Measurements from ENCODE around the gene PSMD14. TPM values are rescaled to one million over a fixed set of nuclear protein-coding genes. Genes with fewer than 3 reads are reported as not detected.
"Not testable (repeated sequence)": the region's sequence is repeated elsewhere in the genome, so short reads cannot be mapped to it uniquely, and the experiment has no call there.

Gene PSMD14
- total RNA-seq, 1 donor from 2014 or later = 46.9 TPM

- H3K27ac Mint-ChIP-seq = no peak overlapping the region
- no peak for TF ChIP-seq CTCF (IDR thresholded peaks at IDR 0.05; ENCODE audit: unreplicated experiment)
- no peak for DNase-seq (ENCODE audit: low spot score in 2 of 2, unreplicated experiment in 2 of 2)
- H3K9me3 Mint-ChIP-seq = no peaks in the 10 kb centered on the region
- peaks cover 15% of the 10 kb centered on the region for H3K36me3 Mint-ChIP-seq
- H3K4me3 Mint-ChIP-seq = no peak overlapping the region
- no peaks in the 10 kb centered on the region for H3K4me1 Mint-ChIP-seq
- H3K27me3 Mint-ChIP-seq (ENCODE audit: low read depth) = no peaks in the 10 kb centered on the region
Observed at GRCh38 chr2:161335626-161336025, 27.4 kb downstream of the PSMD14 start.

DNA sequence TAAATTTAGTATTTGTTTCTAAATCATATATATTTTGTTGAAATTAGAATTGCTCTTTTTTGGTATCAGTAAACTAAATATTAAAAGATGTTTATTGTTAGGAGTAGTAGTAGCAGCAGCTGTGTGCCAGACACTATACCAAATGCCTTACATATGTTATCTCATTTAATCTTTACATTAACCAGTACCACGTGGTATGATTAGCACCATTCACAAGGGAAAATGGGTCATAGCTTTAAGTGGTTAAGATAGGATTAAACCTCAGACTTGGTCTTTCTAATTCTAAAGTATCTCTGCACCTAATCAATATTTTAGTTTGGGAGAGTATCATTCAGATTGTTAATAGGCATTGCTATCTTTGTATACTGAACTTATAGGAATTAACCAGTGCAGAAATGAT, 29.0 kb downstream of the PSMD14 start:
- Mint-ChIP-seq H3K36me3 (peaks cover 21% of the 10 kb centered on the region), H3K4me1 (no peaks in the 10 kb centered on the region), H3K9me3 (peaks cover 5% of the 10 kb centered on the region), H3K27me3 (ENCODE audit: low read depth) (no peaks in the 10 kb centered on the region), H3K27ac (no peak overlapping the region), H3K4me3 (no peak overlapping the region)
- DNase-seq (ENCODE audit: low spot score in 2 of 2, unreplicated experiment in 2 of 2) = no peak
- no peak for TF ChIP-seq CTCF (IDR thresholded peaks at IDR 0.05; ENCODE audit: unreplicated experiment)

GRCh38 chr2:161339532-161339931, 31.3 kb downstream of the PSMD14 start:
- H3K9me3 Mint-ChIP-seq = peaks cover 15% of the 10 kb centered on the region
- not testable (repeated sequence) for H3K4me3 Mint-ChIP-seq; DNase-seq (ENCODE audit: low spot score in 2 of 2, unreplicated experiment in 2 of 2); H3K27ac Mint-ChIP-seq; H3K4me1 Mint-ChIP-seq; H3K27me3 Mint-ChIP-seq (ENCODE audit: low read depth)
- peaks cover 28% of the 10 kb centered on the region for H3K36me3 Mint-ChIP-seq

GRCh38 chr2:161340930-161341413, 32.7 kb downstream of the PSMD14 start:
- DNase-seq (ENCODE audit: low spot score in 2 of 2, unreplicated experiment in 2 of 2); H3K27ac Mint-ChIP-seq; H3K4me1 Mint-ChIP-seq; H3K27me3 Mint-ChIP-seq (ENCODE audit: low read depth); H3K4me3 Mint-ChIP-seq: not testable (repeated sequence)
- peaks cover 19% of the 10 kb centered on the region for H3K9me3 Mint-ChIP-seq
- peaks cover 35% of the 10 kb centered on the region for H3K36me3 Mint-ChIP-seq

- no peak for TF ChIP-seq CTCF (IDR thresholded peaks at IDR 0.05; ENCODE audit: unreplicated experiment)
- H3K36me3 Mint-ChIP-seq = peaks cover 38% of the 10 kb centered on the region
Observed at GRCh38 chr2:161343235-161343634, 35.0 kb downstream of the PSMD14 start.

DNA sequence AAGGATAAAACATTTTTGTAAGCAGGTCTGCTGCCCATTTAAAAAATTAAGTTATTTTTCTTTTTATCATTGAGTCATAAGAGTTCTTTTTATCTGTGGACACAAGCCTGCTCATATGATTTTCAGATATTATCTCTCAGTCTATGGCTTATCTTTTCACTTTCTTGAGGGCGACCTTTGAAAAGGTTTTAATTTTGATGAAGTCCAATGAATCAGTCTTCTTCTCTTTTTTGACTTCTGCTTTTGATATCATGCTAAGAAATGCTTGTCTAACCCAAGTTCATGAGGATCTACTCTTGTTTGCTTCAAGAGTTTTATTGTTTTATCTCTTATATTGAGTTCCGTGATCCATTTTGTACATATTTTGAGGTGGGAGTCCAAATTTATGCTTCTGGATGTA, 36.5 kb downstream of the PSMD14 start:
- Mint-ChIP-seq H3K27me3 (ENCODE audit: low read depth) (no peaks in the 10 kb centered on the region), H3K27ac (no peak overlapping the region), H3K4me3 (no peak overlapping the region), H3K9me3 (peaks cover 19% of the 10 kb centered on the region), H3K36me3 (peaks cover 36% of the 10 kb centered on the region), H3K4me1 (peaks cover 10% of the 10 kb centered on the region)
- TF ChIP-seq CTCF (IDR thresholded peaks at IDR 0.05; ENCODE audit: unreplicated experiment) = no peak
- DNase-seq (ENCODE audit: low spot score in 2 of 2, unreplicated experiment in 2 of 2) = no peak

More at GRCh38 chr2:161343235-161343634, 35.0 kb downstream of the PSMD14 start:
- DNase-seq (ENCODE audit: low spot score in 2 of 2, unreplicated experiment in 2 of 2) = no peak
- peaks cover 19% of the 10 kb centered on the region for H3K9me3 Mint-ChIP-seq
- peaks cover 10% of the 10 kb centered on the region for H3K4me1 Mint-ChIP-seq
- H3K27ac Mint-ChIP-seq = no peak overlapping the region
- no peaks in the 10 kb centered on the region for H3K27me3 Mint-ChIP-seq (ENCODE audit: low read depth)
- no peak overlapping the region for H3K4me3 Mint-ChIP-seq

GRCh38 chr2:161351678-161352077, 43.5 kb downstream of the PSMD14 start:
- no peak for DNase-seq (ENCODE audit: low spot score in 2 of 2, unreplicated experiment in 2 of 2)
- H3K4me3 Mint-ChIP-seq = no peak overlapping the region
- no peaks in the 10 kb centered on the region for H3K9me3 Mint-ChIP-seq
- H3K27ac Mint-ChIP-seq = no peak overlapping the region
- peaks cover 16% of the 10 kb centered on the region for H3K4me1 Mint-ChIP-seq
- no peaks in the 10 kb centered on the region for H3K36me3 Mint-ChIP-seq
- H3K27me3 Mint-ChIP-seq (ENCODE audit: low read depth) = no peaks in the 10 kb centered on the region
- no peak for TF ChIP-seq CTCF (IDR thresholded peaks at IDR 0.05; ENCODE audit: unreplicated experiment)
